K562 treated with DMSO at 1 percent for 4 hours (cell line): ENCODE data around the gene CDH4. TPM values are rescaled to one million over a fixed set of nuclear protein-coding genes. Genes with fewer than 3 reads are reported as not detected.

Source experiments
- total RNA-seq: library from RNA; unstranded; fragments of 300-600 nt; gene quantifications from 2 replicates; pipeline ENCODE4 v1.2.3, GENCODE V29; 2022; ENCODE audit not compliant: insufficient read depth

CDH4 gene
- 0.44 TPM in 1 of 2 replicates, not detected in the other for total RNA-seq

GRCh38 chr20:61251529-61252393 lies at the start of gene CDH4:
Gene CDH4 (plus strand): TSS chr20:61252261.

